Gastroesophageal sphincter (tissue), 3 donors: ENCODE measurements around the gene KCTD1.

Experiments
- CTCF ChIP-seq, 4 experiments: fragments of 200-600 bp in 2 of 4; fragments of 450-650 bp in 2 of 4; sonication (generic) in 1 of 4; IDR thresholded peaks; one replicate each; pipeline ENCODE4 v1.5.1; 2017 to 2019; ENCODE audit warnings: antibody characterized with exemption in 4 of 4, mild to moderate bottlenecking in 2 of 4, moderate library complexity in 2 of 4
- EP300 ChIP-seq: sonication (generic); formaldehyde crosslinking; IDR thresholded peaks from one replicate; pipeline ENCODE4 v1.6.1; 2017; ENCODE audit warnings: antibody characterized with exemption, mild to moderate bottlenecking
- POLR2A ChIP-seq, 2 donors: fragments of 450-650 bp; IDR thresholded peaks; one replicate each; pipeline ENCODE4 v1.6.1; 2017; ENCODE audit warnings: antibody characterized with exemption in 2 of 2, mild to moderate bottlenecking in 2 of 2, moderate library complexity in 1 of 2
- POLR2AphosphoS5 ChIP-seq: sonication (generic); formaldehyde crosslinking; IDR thresholded peaks from one replicate; pipeline ENCODE4 v1.6.1; 2017; ENCODE audit warnings: antibody characterized with exemption

GRCh38 chr18:26440644-26441043, 107.7 kb downstream of the KCTD1 start:
- TF ChIP-seq CTCF (IDR thresholded peaks at IDR 0.05) (no peak), POLR2A (IDR thresholded peaks at IDR 0.05) (no peak), POLR2AphosphoS5 (peak; percentile 46), EP300 (no peak)
